HG03432 (cell line): ENCODE data around the gene MYL10.

Experiments
- ATAC-seq: cut with Tn5 transposase; IDR thresholded peaks from one replicate; pipeline ENCODE4 v1.9.1; 2021; ENCODE audit warnings: mild to moderate bottlenecking, moderate library complexity; ENCODE audit not compliant: unreplicated experiment

The MYL10 gene

GRCh38 chr7:101598986-101599771 lies 29.9 kb downstream of the MYL10 start:
- ATAC-seq, result no peak

- ATAC-seq, result no peak
These were observed 30.6 kb downstream of the MYL10 start for GRCh38 chr7:101598422-101598985.

GRCh38 chr7:101597941-101598340 lies 31.2 kb downstream of the MYL10 start:
- no peak for ATAC-seq

- ATAC-seq, result no peak
These were observed 32.2 kb downstream of the MYL10 start for GRCh38 chr7:101596898-101597297.

- ATAC-seq, result no peak
These were observed 33.1 kb downstream of the MYL10 start for GRCh38 chr7:101595766-101596537.

DNA sequence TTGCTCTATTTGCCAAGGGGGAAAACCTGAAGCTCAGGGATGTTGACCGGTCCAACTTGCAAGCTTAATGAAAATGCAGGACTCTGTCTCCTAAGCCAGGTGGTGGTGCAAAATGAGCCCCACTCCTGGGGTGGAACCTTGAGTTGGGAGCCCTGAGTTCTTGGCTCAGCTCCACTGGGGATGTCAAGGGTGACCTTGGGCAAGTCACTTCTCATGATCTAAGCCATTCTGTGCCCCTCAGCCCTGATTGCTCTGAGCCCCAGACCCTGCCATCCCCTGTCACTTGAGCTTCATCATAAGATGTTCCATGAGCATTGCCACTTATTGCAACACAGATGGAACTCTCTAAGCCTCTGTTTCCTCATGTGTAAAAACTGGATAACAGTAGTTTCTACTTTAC lies 33.9 kb downstream of the MYL10 start:
- no peak for ATAC-seq

- ATAC-seq, result no peak
These were observed 34.3 kb downstream of the MYL10 start for GRCh38 chr7:101594790-101595189.

- no peak for ATAC-seq
These were observed 35.5 kb downstream of the MYL10 start for GRCh38 chr7:101593556-101593955.

DNA sequence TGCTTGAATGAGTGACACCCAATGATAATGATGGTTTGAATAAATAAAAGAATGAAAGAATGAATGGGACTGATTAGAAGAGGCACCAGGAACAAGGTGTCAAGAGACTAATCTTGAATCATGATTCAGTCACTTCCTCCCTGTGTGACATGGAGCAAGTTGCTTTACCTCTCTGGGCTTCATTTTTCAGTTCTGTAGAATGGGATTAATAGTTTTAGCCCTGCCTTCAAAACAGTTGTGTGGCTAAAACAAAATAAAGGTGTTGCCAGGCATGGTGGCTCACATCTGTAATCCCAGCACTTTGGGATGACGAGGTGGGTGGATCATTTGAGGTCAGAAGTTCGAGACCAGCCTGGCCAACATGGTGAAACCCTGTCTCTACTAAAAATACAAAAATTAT lies 37.6 kb downstream of the MYL10 start:
- ATAC-seq, result no peak

DNA sequence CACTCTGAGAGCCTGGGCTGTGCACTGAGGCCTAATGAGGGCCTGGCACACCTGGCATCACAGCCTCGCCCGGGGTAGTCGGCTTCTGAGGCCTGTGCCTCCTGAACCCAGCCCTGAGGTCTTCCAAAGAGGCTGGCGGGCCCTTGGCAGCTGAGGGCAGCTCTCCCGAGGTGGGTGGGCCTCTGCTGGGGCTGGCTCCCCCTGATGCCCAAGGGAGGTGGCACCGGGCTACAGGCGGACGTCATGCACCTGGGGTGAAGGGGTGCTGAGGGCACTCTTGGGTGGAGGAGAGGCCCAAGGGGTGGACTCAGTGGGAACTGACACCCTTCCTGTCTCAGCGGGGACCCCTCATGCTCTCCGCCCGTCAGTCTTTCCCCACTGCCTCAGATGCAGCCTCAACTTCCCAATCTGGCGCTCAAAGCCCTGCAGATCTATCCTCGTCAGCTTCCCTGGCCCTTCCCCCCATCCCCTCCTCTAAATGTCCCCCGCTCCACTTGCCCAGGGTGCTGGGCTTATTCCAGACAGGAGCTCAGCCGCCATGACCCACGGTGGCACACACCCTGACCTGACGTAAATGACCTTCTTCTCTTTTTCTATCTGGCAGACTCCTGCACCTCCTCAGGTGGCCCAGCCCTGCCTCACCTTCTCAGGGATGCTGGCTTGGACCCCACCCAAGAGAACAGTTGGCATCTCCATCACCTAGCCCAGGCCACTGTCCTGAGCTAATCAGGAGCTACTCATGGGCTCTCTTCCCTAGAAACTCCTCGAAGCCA lies 38.2 kb downstream of the MYL10 start:
- no peak for ATAC-seq

GRCh38 chr7:101589976-101590662 lies 39.0 kb downstream of the MYL10 start:
- no peak for ATAC-seq

GRCh38 chr7:101589052-101589451 lies 40.0 kb downstream of the MYL10 start:
- ATAC-seq, result no peak

GRCh38 chr7:101588131-101588935 lies 40.8 kb downstream of the MYL10 start:
- ATAC-seq, result no peak

DNA sequence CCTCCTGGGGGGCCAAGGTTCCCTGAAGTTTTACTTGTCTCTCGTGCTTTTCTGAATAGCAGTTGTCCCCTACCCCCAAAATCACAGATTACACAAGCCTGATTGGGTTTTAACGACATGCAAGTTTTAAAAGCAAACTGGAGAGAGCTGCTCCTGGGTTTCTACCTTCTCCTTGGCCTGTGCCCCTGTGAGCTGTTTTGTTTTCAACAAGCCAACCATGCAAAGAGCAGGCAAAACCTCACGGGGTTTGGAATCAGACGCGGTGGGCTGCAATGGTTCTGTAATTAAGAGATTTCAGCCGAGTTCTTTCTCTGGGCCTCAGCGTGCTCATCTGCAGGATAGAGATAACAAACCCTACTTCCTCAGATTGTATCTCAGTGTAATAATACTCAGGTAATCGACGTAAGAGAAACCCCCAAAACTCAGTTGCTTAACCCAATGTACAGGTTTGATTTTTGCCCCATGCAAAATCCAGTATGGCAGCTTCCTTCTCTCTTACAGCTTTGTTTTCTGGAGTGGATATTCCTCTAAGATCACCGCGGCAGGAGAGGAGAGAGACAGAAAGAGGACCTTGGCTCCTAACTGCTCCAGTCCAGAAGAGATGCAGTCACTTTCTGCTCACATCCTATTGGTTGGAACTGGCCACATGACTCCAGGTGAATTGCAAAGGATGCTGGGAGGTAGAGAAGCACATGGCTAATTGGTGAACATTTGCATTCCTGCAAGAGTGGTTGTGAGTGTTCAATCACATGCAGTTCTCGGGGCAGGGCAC lies 42.0 kb downstream of the MYL10 start:
- ATAC-seq, result no peak

DNA sequence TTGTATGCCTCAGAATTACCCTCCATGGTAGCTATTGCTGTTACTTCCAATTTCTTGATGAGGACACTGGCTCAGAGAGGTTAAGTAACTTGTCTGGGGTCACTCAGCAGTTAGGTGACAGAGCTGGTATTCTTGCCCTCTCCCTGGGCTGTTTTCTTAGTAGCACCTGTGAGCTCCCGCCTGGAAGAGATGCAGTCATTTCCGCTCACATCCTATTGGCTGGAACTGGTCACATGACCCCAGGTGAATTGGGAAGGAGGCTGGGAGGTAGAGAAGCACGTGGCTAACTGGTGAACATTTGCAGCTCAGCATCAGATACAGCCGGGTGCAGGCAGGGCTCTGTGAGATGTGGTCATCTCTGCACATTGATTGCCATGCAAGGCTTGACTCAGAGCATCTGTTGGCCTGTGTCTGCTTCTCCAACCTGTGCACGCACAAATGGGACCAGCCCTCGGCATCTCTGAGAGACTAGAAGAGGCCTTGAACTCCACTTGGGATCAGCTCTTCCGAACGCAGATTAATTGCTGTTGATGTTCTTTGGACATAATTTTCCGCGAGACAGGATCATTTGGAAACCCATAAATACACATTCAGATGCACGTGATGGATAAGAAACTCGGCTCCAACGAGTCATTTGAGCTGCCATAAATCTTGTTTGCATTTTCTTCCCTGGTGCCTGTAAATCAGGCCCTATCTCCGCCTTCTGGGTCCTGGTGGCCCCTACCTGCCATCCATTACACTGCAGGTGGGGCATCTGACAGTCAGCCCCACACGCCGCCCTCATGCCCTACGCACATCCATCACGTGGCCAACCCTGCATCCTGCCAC lies 42.8 kb downstream of the MYL10 start:
- ATAC-seq, result no peak

GRCh38 chr7:101582971-101583370 lies 46.1 kb downstream of the MYL10 start:
- no peak for ATAC-seq

DNA sequence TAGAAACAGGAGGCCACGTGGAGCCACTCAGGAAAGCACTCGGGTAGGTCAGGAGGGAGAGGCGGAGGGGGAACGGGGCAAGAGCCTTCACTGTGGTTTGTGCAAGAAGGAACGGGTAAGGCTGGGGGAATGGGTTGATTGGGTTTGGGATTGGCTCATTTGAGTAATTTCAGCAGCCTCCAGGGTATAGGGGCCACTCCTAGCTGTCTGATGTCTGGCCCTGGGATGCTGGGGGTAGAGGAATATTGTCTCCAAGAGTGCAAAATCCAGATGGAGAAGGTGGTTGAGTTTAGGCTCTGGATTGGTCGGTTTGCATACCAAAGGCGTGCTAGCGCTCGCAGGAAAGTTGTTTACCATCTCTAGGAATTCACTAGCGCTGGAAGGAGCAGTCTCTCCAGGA lies 47.2 kb downstream of the MYL10 start:
- no peak for ATAC-seq

GRCh38 chr7:101580596-101580995 lies 48.5 kb downstream of the MYL10 start:
- no peak for ATAC-seq
